Activated CD8-positive, alpha-beta memory T cell treated with anti-CD3 and anti-CD28 coated beads for 24 hours (primary cell): ENCODE data around the gene EYA3.

Experiments
- DNase-seq: peaks from one replicate; pipeline ENCODE4 v3.0.0-alpha.2; 2020

EYA3 gene

GRCh38 chr1:28070725-28071593 is 17.5 kb downstream of the EYA3 start:
- DNase-seq = no peak

- DNase-seq = no peak
Measured at GRCh38 chr1:28067523-28068090, 20.8 kb downstream of the EYA3 start.

- no peak for DNase-seq
Measured at GRCh38 chr1:28066393-28067154, 21.8 kb downstream of the EYA3 start.

GRCh38 chr1:28064064-28064463 is 24.3 kb downstream of the EYA3 start:
- no peak for DNase-seq

GRCh38 chr1:28062806-28063205 is 25.6 kb downstream of the EYA3 start:
- peak; percentile 57 for DNase-seq

GRCh38 chr1:28058971-28059878 is 29.2 kb downstream of the EYA3 start:
- no peak for DNase-seq

GRCh38 chr1:28058168-28058567 is 30.2 kb downstream of the EYA3 start:
- no peak for DNase-seq

- peak; percentile 73 for DNase-seq
Measured at GRCh38 chr1:28056129-28056925, 32.1 kb downstream of the EYA3 start.

- DNase-seq = no peak
Measured at GRCh38 chr1:28050776-28051175, 37.6 kb downstream of the EYA3 start.

- DNase-seq = no peak
Measured at GRCh38 chr1:28046716-28047115, 41.7 kb downstream of the EYA3 start.

GRCh38 chr1:28045777-28046176 is 42.6 kb downstream of the EYA3 start:
- no peak for DNase-seq

- no peak for DNase-seq
Measured at GRCh38 chr1:28044399-28044798, 44.0 kb downstream of the EYA3 start.

GRCh38 chr1:28039341-28039740 is 49.1 kb downstream of the EYA3 start:
- no peak for DNase-seq

- DNase-seq = no peak
Measured at GRCh38 chr1:28037946-28038345, 50.5 kb downstream of the EYA3 start.

GRCh38 chr1:28037206-28037605 is 51.2 kb downstream of the EYA3 start:
- DNase-seq = no peak

- no peak for DNase-seq
Measured at GRCh38 chr1:28036431-28036830, 52.0 kb downstream of the EYA3 start.

GRCh38 chr1:28035420-28035819 is 53.0 kb downstream of the EYA3 start:
- DNase-seq = no peak

- no peak for DNase-seq
Measured at GRCh38 chr1:28032281-28032680, 56.1 kb downstream of the EYA3 start.

GRCh38 chr1:28031173-28031572 is 57.2 kb downstream of the EYA3 start:
- DNase-seq = no peak

GRCh38 chr1:28028873-28029654 is 59.3 kb downstream of the EYA3 start:
- no peak for DNase-seq

- no peak for DNase-seq
Measured at GRCh38 chr1:28027660-28028059, 60.8 kb downstream of the EYA3 start.
